GM21717 (cell line): ENCODE measurements around the gene PLEKHA6.

Experiments used
- ATAC-seq: cut with Tn5 transposase; IDR thresholded peaks from one replicate; pipeline ENCODE4 v1.9.1; 2021; ENCODE audit warnings: mild to moderate bottlenecking, moderate library complexity; ENCODE audit not compliant: unreplicated experiment

Gene PLEKHA6

GRCh38 chr1:204382714-204383083 is 23.0 kb upstream of the PLEKHA6 start:
- ATAC-seq = no peak

- ATAC-seq = no peak
Measured at GRCh38 chr1:204380293-204380831, 20.6 kb upstream of the PLEKHA6 start.

- ATAC-seq = no peak
Measured at GRCh38 chr1:204377800-204378668, 18.3 kb upstream of the PLEKHA6 start.

- no peak for ATAC-seq
Measured at GRCh38 chr1:204376919-204377799, 17.4 kb upstream of the PLEKHA6 start.

GRCh38 chr1:204376465-204376864 is 16.7 kb upstream of the PLEKHA6 start:
- no peak for ATAC-seq

- ATAC-seq = no peak
Measured at GRCh38 chr1:204373911-204374310, 14.2 kb upstream of the PLEKHA6 start.

GRCh38 chr1:204370176-204370575 is 10.4 kb upstream of the PLEKHA6 start:
- ATAC-seq = no peak

GRCh38 chr1:204368996-204369726 is 9.4 kb upstream of the PLEKHA6 start:
- ATAC-seq = no peak

- ATAC-seq = no peak
Measured at GRCh38 chr1:204367956-204368355, 8.2 kb upstream of the PLEKHA6 start.

- no peak for ATAC-seq
Measured at GRCh38 chr1:204367193-204367858, 7.6 kb upstream of the PLEKHA6 start.

GRCh38 chr1:204366759-204367158 is 7.0 kb upstream of the PLEKHA6 start:
- ATAC-seq = no peak

GRCh38 chr1:204363335-204364114 is 3.8 kb upstream of the PLEKHA6 start:
- no peak for ATAC-seq

GRCh38 chr1:204362984-204363334 is 3.2 kb upstream of the PLEKHA6 start:
- no peak for ATAC-seq

- no peak for ATAC-seq
Measured at GRCh38 chr1:204361781-204362180, 2.1 kb upstream of the PLEKHA6 start.

- ATAC-seq = no peak
Measured at GRCh38 chr1:204361341-204361771, 1.6 kb upstream of the PLEKHA6 start.

- ATAC-seq = no peak
Measured at GRCh38 chr1:204360314-204360713, 585 bp upstream of the PLEKHA6 start.

GRCh38 chr1:204359131-204359473 is 627 bp downstream of the PLEKHA6 start:
- no peak for ATAC-seq

GRCh38 chr1:204358605-204359004 is 1.1 kb downstream of the PLEKHA6 start:
- no peak for ATAC-seq

GRCh38 chr1:204357551-204358490 is 1.9 kb downstream of the PLEKHA6 start:
- no peak for ATAC-seq
